ENCODE data around the gene MAP7D3. TPM values are rescaled to one million over a fixed set of nuclear protein-coding genes. Genes with fewer than 3 reads are reported as not detected.
A peak's percentile ranks its signal among the peaks of the same experiment; 100 is the strongest.

Gene MAP7D3
- total and polyA plus RNA-seq, 2 of the 4 experiments (the other 2 are of a cell fraction), result 10.0 to 23.8 TPM

- Histone ChIP-seq H2BK120ac (ENCODE audit: low read depth, low read length) (peak overlapping the region; percentile 43), H3K27me3 (ENCODE audit: control insufficient read depth, insufficient read depth, low read length) (no peaks in the 10 kb centered on the region), H3K79me1 (ENCODE audit: low read depth in 1 of 2, low read length in 2 of 2) (no peaks in the 10 kb centered on the region), H4K91ac (ENCODE audit: insufficient read depth, low read depth, low read length) (no peak overlapping the region; the same call in 1 of the 2 replicates), H4K5ac (ENCODE audit: low read depth, low read length) (peak overlapping the region; percentile 54; the same call in 1 of the 2 replicates), H2AK5ac (ENCODE audit: low read depth, low read length) (0 out of 2 replicates have a peak overlapping the region, but pooled peaks have one; percentile 17), H3K4me1 (ENCODE audit: control insufficient read depth, insufficient read depth, low read length) (peaks cover 14% of the 10 kb centered on the region), H3K18ac (ENCODE audit: low read depth, low read length) (no peak overlapping the region), H3K36me3 (ENCODE audit: control insufficient read depth, insufficient read depth, low read length) (no peaks in the 10 kb centered on the region), H3K9me1 (ENCODE audit: insufficient read depth, low read length) (peaks cover 13% of the 10 kb centered on the region; the same call in 1 of the 2 replicates), H4K20me1 (ENCODE audit: insufficient read depth, low read length) (no peaks in the 10 kb centered on the region), H3K9ac (ENCODE audit: low read depth, low read length) (no peak overlapping the region), H3K23ac (ENCODE audit: low read depth, low read length) (no peak overlapping the region), H3K4me2 (ENCODE audit: low read depth, low read length) (0 out of 2 replicates have a peak overlapping the region, but pooled peaks have one; percentile 44), H2BK20ac (ENCODE audit: low read depth, low read length) (0 out of 2 replicates have a peak overlapping the region, but pooled peaks have one; percentile 17), H3K56ac (ENCODE audit: extremely low read depth, insufficient read depth, low read length) (no peak overlapping the region), H3K27ac (ENCODE audit: insufficient read depth, low read length) (no peak overlapping the region), H3K9me3 (ENCODE audit: control insufficient read depth, insufficient read depth, low read length) (no peaks in the 10 kb centered on the region), H3K4ac (ENCODE audit: low read depth, low read length) (no peak overlapping the region; the same call in 1 of the 2 replicates), H2BK5ac (ENCODE audit: low read depth, low read length, poor library complexity, severe bottlenecking) (peak overlapping the region; percentile 17), H4K8ac (ENCODE audit: low read depth in 2 of 2, low read length in 2 of 2) (no peak overlapping the region), H2AK9ac (replicated peaks; ENCODE audit: low read depth, low read length, poor library complexity) (no peak overlapping the region), H3K14ac (replicated peaks; ENCODE audit: low read depth, low read length) (peak overlapping the region; percentile 46; the same call in 1 of the 2 replicates), H2AFZ (replicated peaks; ENCODE audit: low read length, poor library complexity) (no peak overlapping the region), H3K4me3 (ENCODE audit: insufficient read depth, low read depth, low read length) (no peak overlapping the region), H2BK15ac (ENCODE audit: low read depth, low read length) (no peak overlapping the region)
- in situ Hi-C loops (cut with MboI; ENCODE audit: low sequenced_read_pairs) (no loop called here), intact Hi-C loops (cut with micrococcal nuclease) (loop anchor here (10.0 kb wide), 1 partner anchor 586 kb away; no protein-coding TSS in a partner anchor), dilution Hi-C loops (cut with HindIII; ENCODE audit: low sequenced_read_pairs, unreplicated experiment) (no loop called here)
- ChIA-PET POLR2A (ENCODE audit: unreplicated experiment) (no interaction called here), CTCF (no interaction called here)
- no peak for ATAC-seq (ENCODE audit: low read depth)
- TF ChIP-seq FOS (IDR thresholded peaks at IDR 0.05; ENCODE audit: low read depth, low read length) (no peak), NFE2L2 (IDR thresholded peaks at IDR 0.05; ENCODE audit: low read depth, low read length) (no peak), RFX5 (IDR thresholded peaks at IDR 0.05; ENCODE audit: low read depth, low read length) (no peak)
- 67% methylated on average over 1 of the region's 1 CpG; no CpG with 5 or more reads in 1 of the 2 experiments for WGBS, 2 experiments (ENCODE audit: extremely low coverage in 2 of 2, insufficient read length in 1 of 2)
- DNase-seq, result no peak
- no TSS peak for BruUV-seq (replicated peaks)
These were observed 7.8 kb upstream of the MAP7D3 start for GRCh38 chrX:136258951-136259350.
